ENCODE results near the gene LEO1.

DNA sequence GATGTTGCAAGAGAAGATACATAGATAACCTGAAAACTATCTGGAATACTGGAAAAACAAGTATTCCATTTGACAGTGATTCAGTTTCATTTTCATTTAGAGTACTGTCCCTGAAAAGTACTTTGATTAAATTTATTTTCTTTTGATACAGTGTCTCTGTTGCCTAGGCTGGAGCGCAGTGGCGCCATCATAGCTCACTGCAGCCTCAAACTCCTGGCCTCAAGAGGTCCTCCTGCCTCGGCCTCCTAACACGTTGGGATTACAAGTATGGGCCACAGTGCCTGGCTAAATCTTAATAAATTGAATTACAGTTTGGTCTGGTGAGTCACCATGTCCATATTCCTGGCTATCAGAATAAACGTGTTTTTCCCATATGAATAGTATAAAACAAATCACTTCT is 1.6 kb upstream of the LEO1 start:
- TF ChIP-seq, protein P1, sequence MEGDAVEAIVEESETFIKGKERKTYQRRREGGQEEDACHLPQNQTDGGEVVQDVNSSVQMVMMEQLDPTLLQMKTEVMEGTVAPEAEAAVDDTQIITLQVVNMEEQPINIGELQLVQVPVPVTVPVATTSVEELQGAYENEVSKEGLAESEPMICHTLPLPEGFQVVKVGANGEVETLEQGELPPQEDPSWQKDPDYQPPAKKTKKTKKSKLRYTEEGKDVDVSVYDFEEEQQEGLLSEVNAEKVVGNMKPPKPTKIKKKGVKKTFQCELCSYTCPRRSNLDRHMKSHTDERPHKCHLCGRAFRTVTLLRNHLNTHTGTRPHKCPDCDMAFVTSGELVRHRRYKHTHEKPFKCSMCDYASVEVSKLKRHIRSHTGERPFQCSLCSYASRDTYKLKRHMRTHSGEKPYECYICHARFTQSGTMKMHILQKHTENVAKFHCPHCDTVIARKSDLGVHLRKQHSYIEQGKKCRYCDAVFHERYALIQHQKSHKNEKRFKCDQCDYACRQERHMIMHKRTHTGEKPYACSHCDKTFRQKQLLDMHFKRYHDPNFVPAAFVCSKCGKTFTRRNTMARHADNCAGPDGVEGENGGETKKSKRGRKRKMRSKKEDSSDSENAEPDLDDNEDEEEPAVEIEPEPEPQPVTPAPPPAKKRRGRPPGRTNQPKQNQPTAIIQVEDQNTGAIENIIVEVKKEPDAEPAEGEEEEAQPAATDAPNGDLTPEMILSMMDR (IDR thresholded peaks at IDR 0.05; ENCODE audit: insufficient read depth, low read length, poor library complexity, severe bottlenecking) = no peak
- no peak for TF ChIP-seq EZH2phosphoT487 (conservative IDR thresholded peaks at IDR 0.05; ENCODE audit: low read length)

Data from SU-DHL-6 (cell line).